ENCODE measurements around the gene CRYBB3. TPM values are rescaled to one million over a fixed set of nuclear protein-coding genes. Genes with fewer than 3 reads are reported as not detected.

Gene CRYBB3
- total and polyA plus RNA-seq, 2 donors from 2014 or later = 5.3 TPM; not detected in 1

GRCh38 chr22:25186140-25186539 is 13.5 kb upstream of the CRYBB3 start:
- H3K27me3 ChIP-seq (ENCODE audit: control insufficient read depth, insufficient read depth, low read length) = no peaks in the 10 kb centered on the region
- intact Hi-C loops (cut with DNase I) = no loop called here
- no peaks in the 10 kb centered on the region for H3K9me3 ChIP-seq (ENCODE audit: control insufficient read depth in 2 of 3, insufficient read depth in 1 of 3, low read length in 3 of 3)
- H3K9ac ChIP-seq (ENCODE audit: low read length in 3 of 3) = no peak overlapping the region
- H3K36me3 ChIP-seq (ENCODE audit: control insufficient read depth in 2 of 3, insufficient read depth in 3 of 3, low read length in 3 of 3) = peaks cover 0 to 13% (median 4%) of the 10 kb centered on the region in 3 donors
- H3K4me3 ChIP-seq (ENCODE audit: low read length in 3 of 3) = no peak overlapping the region
- H3K27ac ChIP-seq (ENCODE audit: low read depth in 2 of 2, low read length in 2 of 2) = no peak overlapping the region
- peaks cover 0 to 18% (median 16%) of the 10 kb centered on the region in 3 donors for H3K4me1 ChIP-seq (ENCODE audit: control insufficient read depth in 2 of 3, insufficient read depth in 2 of 3, low read depth in 1 of 3, low read length in 3 of 3)
- FAIRE-seq (no peak), DNase-seq (no peak)
- TF ChIP-seq CTCF (IDR thresholded peaks at IDR 0.05; ENCODE audit: borderline replicate concordance, extremely low read depth, insufficient read depth) = no peak

GRCh38 chr22:25187469-25187868 is 12.2 kb upstream of the CRYBB3 start:
- peaks cover 0 to 18% (median 16%) of the 10 kb centered on the region in 3 donors for H3K4me1 ChIP-seq (ENCODE audit: control insufficient read depth in 2 of 3, insufficient read depth in 2 of 3, low read depth in 1 of 3, low read length in 3 of 3)
- no peaks in the 10 kb centered on the region for H3K9me3 ChIP-seq (ENCODE audit: control insufficient read depth in 2 of 3, insufficient read depth in 1 of 3, low read length in 3 of 3)
- intact Hi-C loops (cut with DNase I) = no loop called here
- H3K27ac ChIP-seq (ENCODE audit: low read depth in 2 of 2, low read length in 2 of 2) = no peak overlapping the region
- no peak overlapping the region for H3K4me3 ChIP-seq (ENCODE audit: low read length in 3 of 3)
- no peak for TF ChIP-seq CTCF (IDR thresholded peaks at IDR 0.05; ENCODE audit: borderline replicate concordance, extremely low read depth, insufficient read depth)
- DNase-seq (no peak), FAIRE-seq (no peak)
- no peaks in the 10 kb centered on the region for H3K27me3 ChIP-seq (ENCODE audit: control insufficient read depth, insufficient read depth, low read length)
- H3K9ac ChIP-seq (ENCODE audit: low read length in 3 of 3) = no peak overlapping the region
- H3K36me3 ChIP-seq (ENCODE audit: control insufficient read depth in 2 of 3, insufficient read depth in 3 of 3, low read length in 3 of 3) = peaks cover 3 to 18% (median 9%) of the 10 kb centered on the region in 3 donors

DNA sequence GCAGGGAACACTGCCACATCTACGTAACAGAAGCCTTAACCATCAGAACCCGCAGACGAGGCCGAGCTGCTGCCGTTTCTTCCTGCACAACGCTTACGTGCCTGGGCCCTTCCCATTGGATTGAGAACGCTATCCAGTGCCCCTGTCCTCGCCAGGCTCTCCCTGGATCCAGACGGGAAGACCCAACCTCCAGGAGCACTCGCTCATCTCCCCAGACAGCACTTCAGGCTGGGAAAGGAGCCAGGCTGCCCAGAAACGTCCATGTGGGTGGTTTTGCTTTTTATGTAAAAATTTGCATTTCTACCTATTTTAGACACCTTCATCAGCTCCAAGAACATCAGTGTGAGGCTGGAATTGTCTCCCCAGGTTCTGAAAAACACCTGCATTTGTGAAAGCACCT is 7.3 kb upstream of the CRYBB3 start:
- no peak overlapping the region for H3K9ac ChIP-seq (ENCODE audit: low read length in 3 of 3)
- no peak overlapping the region for H3K27ac ChIP-seq (ENCODE audit: low read depth in 2 of 2, low read length in 2 of 2)
- FAIRE-seq (no peak), DNase-seq (no peak)
- no peaks in the 10 kb centered on the region for H3K9me3 ChIP-seq (ENCODE audit: control insufficient read depth in 2 of 3, insufficient read depth in 1 of 3, low read length in 3 of 3)
- H3K4me1 ChIP-seq (ENCODE audit: control insufficient read depth in 2 of 3, insufficient read depth in 2 of 3, low read depth in 1 of 3, low read length in 3 of 3) = no peaks in the 10 kb centered on the region
- no peak overlapping the region for H3K4me3 ChIP-seq (ENCODE audit: low read length in 3 of 3)
- no peak for TF ChIP-seq CTCF (IDR thresholded peaks at IDR 0.05; ENCODE audit: borderline replicate concordance, extremely low read depth, insufficient read depth)
- H3K36me3 ChIP-seq (ENCODE audit: control insufficient read depth in 2 of 3, insufficient read depth in 3 of 3, low read length in 3 of 3) = peaks cover 3 to 15% (median 11%) of the 10 kb centered on the region in 3 donors
- intact Hi-C loops (cut with DNase I) = no loop called here
- H3K27me3 ChIP-seq (ENCODE audit: control insufficient read depth, insufficient read depth, low read length) = no peaks in the 10 kb centered on the region

- FAIRE-seq (no peak), DNase-seq (no peak)
- Histone ChIP-seq H3K4me1 (ENCODE audit: control insufficient read depth in 2 of 3, insufficient read depth in 2 of 3, low read depth in 1 of 3, low read length in 3 of 3) (no peaks in the 10 kb centered on the region), H3K27ac (ENCODE audit: low read depth in 2 of 2, low read length in 2 of 2) (no peak overlapping the region), H3K36me3 (ENCODE audit: control insufficient read depth in 2 of 3, insufficient read depth in 3 of 3, low read length in 3 of 3) (peaks cover 3 to 21% (median 11%) of the 10 kb centered on the region in 3 donors), H3K9me3 (ENCODE audit: control insufficient read depth in 2 of 3, insufficient read depth in 1 of 3, low read length in 3 of 3) (no peaks in the 10 kb centered on the region), H3K27me3 (ENCODE audit: control insufficient read depth, insufficient read depth, low read length) (no peaks in the 10 kb centered on the region), H3K4me3 (ENCODE audit: low read length in 3 of 3) (no peak overlapping the region), H3K9ac (ENCODE audit: low read length in 3 of 3) (no peak overlapping the region)
- intact Hi-C loops (cut with DNase I) = no loop called here
- TF ChIP-seq CTCF (IDR thresholded peaks at IDR 0.05; ENCODE audit: borderline replicate concordance, extremely low read depth, insufficient read depth) = no peak
These were observed 6.5 kb upstream of the CRYBB3 start for GRCh38 chr22:25193130-25193529.

All from kidney (tissue), 14 donors.